Measurements from ENCODE around the gene DYNLRB1.

DNA sequence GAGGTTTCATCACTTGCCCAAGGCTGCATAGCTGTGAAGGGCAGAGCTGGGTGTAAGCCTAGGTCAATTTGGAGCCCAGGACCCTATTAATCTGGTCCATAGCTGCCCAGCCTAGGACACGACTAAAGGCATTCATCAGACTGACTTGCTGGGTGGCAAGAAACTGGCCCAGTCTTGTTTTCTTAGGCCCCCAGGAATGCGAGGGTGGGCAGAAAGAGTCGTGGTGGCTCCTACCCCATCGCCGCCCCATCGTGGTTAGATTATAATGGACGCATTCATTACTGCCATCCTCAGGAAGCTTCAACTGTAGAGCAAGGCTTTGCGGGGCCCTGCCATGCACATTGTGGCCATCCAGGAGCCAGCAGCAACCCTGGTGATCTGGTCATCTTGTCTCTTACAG lies 16.1 kb downstream of the DYNLRB1 start:
- TF ChIP-seq, protein P1, sequence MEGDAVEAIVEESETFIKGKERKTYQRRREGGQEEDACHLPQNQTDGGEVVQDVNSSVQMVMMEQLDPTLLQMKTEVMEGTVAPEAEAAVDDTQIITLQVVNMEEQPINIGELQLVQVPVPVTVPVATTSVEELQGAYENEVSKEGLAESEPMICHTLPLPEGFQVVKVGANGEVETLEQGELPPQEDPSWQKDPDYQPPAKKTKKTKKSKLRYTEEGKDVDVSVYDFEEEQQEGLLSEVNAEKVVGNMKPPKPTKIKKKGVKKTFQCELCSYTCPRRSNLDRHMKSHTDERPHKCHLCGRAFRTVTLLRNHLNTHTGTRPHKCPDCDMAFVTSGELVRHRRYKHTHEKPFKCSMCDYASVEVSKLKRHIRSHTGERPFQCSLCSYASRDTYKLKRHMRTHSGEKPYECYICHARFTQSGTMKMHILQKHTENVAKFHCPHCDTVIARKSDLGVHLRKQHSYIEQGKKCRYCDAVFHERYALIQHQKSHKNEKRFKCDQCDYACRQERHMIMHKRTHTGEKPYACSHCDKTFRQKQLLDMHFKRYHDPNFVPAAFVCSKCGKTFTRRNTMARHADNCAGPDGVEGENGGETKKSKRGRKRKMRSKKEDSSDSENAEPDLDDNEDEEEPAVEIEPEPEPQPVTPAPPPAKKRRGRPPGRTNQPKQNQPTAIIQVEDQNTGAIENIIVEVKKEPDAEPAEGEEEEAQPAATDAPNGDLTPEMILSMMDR (IDR thresholded peaks at IDR 0.05) = no peak
- no peak for TF ChIP-seq ZFX (IDR thresholded peaks at IDR 0.05; ENCODE audit: borderline replicate concordance)

Measured in 22Rv1 (cell line).